HEK293T (cell line): ENCODE measurements around the gene CEACAM19.

Experiments used
- ARNT ChIP-seq: fragments of 450-650 bp; IDR thresholded peaks from 2 replicates; pipeline ENCODE4 v1.6.1; 2017; ENCODE audit warnings: mild to moderate bottlenecking
- BHLHE40 ChIP-seq: fragments of 450-650 bp; IDR thresholded peaks from 2 replicates; pipeline ENCODE4 v1.6.1; 2016; ENCODE audit warnings: mild to moderate bottlenecking, moderate library complexity, borderline replicate concordance
- FOXA1 ChIP-seq: fragments of 450-650 bp; IDR thresholded peaks from 2 replicates; pipeline ENCODE4 v1.6.1; 2016; ENCODE audit warnings: mild to moderate bottlenecking
- TARDBP ChIP-seq: fragments of 450-650 bp; IDR thresholded peaks from 2 replicates; pipeline ENCODE4 v1.6.1; 2016

GRCh38 chr19:44731622-44732021 lies 60.3 kb downstream of the CEACAM19 start:
- TF ChIP-seq FOXA1 (no peak), TARDBP (no peak), BHLHE40 (no peak), ARNT (no peak)
